Measurements from ENCODE around the gene REEP1. TPM values are rescaled to one million over a fixed set of nuclear protein-coding genes. Genes with fewer than 3 reads are reported as not detected.

The REEP1 gene
- total RNA-seq, 2 experiments from 2014 or later: 0.11 TPM; not detected in 1

DNA sequence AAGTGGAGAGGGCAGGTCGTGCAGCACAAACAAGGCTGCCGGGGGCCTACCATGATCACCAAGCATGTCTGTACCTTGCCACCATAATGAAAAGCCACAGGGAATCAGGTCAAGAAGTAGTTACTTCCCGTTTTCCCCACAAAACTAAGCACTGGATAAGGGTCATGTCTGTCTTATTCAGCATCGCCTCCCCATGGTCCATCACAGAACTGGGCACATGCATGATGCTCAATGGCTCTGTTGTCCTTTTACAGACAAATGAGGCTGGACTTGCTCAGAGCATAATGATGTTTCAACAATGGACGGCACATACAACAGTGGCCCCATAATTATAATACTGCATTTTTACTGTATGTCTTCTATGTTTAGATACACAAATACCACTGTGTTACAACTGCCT lies 27.5 kb downstream of the REEP1 start:
- Mint-ChIP-seq H3K4me3 (no peak overlapping the region), H3K4me1 (no peaks in the 10 kb centered on the region), H3K9me3 (no peaks in the 10 kb centered on the region), H3K27ac (no peak overlapping the region), H3K36me3 (no peaks in the 10 kb centered on the region), H3K27me3 (peaks cover 11% of the 10 kb centered on the region)
- POLR2A ChIA-PET: no interaction called here
- DNase-seq (no peak), ATAC-seq (ENCODE audit: low read depth) (no peak)

DNA sequence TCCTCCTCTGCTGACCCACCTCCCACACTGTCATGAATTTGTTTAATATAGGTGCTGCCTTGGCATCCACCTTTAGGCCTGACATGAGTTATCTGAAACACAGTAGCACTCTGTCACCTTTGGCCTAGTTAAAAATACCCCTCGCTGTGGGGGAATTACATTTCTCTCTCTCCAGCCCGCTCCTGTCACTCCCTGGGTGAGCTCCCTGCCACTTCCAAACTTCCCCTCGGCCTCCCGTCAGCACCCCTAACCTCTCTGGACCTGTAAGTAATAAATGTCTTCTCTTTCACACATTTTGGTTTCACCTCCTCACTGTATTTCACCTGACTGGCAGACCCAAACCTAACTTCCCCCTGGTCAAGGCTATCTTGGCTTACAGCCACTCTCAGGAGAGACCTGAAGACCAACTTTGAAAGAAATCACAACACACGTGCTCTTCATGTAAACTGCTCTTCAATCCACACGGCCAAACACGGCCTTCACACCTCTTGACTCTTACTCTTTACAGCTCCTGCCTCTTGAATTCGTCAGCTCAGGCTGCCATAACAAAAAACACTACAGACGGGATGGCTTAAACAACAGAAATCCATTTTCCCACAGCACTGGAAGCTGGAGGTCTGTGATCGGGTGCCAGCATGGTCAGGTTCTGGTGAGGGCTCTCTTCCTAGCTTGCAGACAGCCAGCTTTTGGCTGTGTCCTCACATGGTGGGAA lies 28.3 kb downstream of the REEP1 start:
- Mint-ChIP-seq H3K27ac (no peak overlapping the region), H3K4me3 (no peak overlapping the region), H3K4me1 (no peaks in the 10 kb centered on the region), H3K36me3 (no peaks in the 10 kb centered on the region), H3K27me3 (peaks cover 17% of the 10 kb centered on the region), H3K9me3 (no peaks in the 10 kb centered on the region)
- no peak for DNase-seq
- POLR2A ChIA-PET: no interaction called here
- ATAC-seq (ENCODE audit: low read depth): no peak

DNA sequence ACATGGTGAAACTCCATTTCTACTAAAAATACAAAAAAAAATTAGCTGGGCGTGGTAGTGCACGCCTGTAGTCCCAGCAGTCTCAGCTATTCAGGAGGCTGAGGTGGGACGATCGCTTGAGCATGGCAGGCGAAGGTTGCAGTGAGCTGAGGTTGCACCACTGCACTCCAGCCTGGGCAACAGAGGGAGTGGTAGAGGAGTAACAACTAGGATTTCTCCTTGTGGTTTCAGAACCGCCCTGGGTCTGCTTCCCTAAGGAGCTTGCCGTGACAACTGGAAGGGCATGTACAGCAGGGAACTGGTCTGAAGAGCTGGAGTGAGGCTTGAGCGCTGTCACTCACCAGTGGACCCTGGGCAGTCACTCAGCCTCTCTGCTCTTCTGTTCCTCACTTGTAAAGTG lies 29.1 kb downstream of the REEP1 start:
- no peak overlapping the region for H3K27ac Mint-ChIP-seq
- POLR2A ChIA-PET: no interaction called here
- H3K9me3 Mint-ChIP-seq: no peaks in the 10 kb centered on the region
- no peak for DNase-seq
- no peaks in the 10 kb centered on the region for H3K36me3 Mint-ChIP-seq
- no peak for ATAC-seq (ENCODE audit: low read depth)
- H3K27me3 Mint-ChIP-seq: peaks cover 22% of the 10 kb centered on the region
- H3K4me3 Mint-ChIP-seq: no peak overlapping the region
- H3K4me1 Mint-ChIP-seq: no peaks in the 10 kb centered on the region

DNA sequence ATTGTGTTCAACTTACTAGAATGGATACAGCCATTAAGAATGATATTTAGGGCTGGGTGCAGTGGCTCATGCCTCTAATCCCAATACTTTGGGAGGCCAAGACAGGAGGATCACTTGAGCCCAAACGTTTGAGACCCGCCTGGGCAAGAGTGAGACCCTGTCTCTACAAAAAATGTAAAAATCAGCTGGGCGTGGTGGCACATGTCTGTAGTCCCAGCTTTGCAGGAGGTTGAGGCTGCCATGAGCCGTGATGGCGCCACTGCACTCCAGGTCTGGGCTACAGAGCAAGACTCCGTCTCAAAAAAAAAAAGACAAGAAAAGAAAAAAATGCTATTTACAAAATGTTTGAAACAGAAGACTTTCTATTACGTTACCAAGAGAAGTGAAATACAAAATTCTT lies 30.0 kb downstream of the REEP1 start:
- H3K27ac Mint-ChIP-seq: no peak overlapping the region
- ATAC-seq (ENCODE audit: low read depth) (no peak), DNase-seq (no peak)
- no peaks in the 10 kb centered on the region for H3K9me3 Mint-ChIP-seq
- peaks cover 22% of the 10 kb centered on the region for H3K27me3 Mint-ChIP-seq
- no peaks in the 10 kb centered on the region for H3K36me3 Mint-ChIP-seq
- H3K4me3 Mint-ChIP-seq: no peak overlapping the region
- POLR2A ChIA-PET: no interaction called here
- no peaks in the 10 kb centered on the region for H3K4me1 Mint-ChIP-seq

DNA sequence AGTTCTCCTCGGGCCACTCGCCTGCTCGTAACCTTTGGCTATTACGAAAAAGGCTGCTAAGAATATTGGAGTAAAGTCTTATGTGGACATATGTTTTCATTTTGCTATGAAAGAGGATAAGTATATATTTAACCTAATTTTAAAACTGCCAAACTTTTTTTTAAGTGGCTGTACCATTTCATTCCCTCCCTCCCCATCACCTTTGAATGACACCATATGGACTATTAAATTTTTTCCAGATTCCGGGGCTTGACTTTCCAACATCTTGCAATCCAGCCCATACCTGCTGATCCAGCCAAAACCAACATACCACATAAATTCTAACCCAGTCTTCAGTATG lies 31.5 kb downstream of the REEP1 start:
- no peak for DNase-seq
- POLR2A ChIA-PET: no interaction called here
- Mint-ChIP-seq H3K4me1 (no peaks in the 10 kb centered on the region), H3K4me3 (no peak overlapping the region), H3K36me3 (no peaks in the 10 kb centered on the region), H3K27ac (no peak overlapping the region), H3K9me3 (no peaks in the 10 kb centered on the region), H3K27me3 (peaks cover 31% of the 10 kb centered on the region)
- no peak for ATAC-seq (ENCODE audit: low read depth)

DNA sequence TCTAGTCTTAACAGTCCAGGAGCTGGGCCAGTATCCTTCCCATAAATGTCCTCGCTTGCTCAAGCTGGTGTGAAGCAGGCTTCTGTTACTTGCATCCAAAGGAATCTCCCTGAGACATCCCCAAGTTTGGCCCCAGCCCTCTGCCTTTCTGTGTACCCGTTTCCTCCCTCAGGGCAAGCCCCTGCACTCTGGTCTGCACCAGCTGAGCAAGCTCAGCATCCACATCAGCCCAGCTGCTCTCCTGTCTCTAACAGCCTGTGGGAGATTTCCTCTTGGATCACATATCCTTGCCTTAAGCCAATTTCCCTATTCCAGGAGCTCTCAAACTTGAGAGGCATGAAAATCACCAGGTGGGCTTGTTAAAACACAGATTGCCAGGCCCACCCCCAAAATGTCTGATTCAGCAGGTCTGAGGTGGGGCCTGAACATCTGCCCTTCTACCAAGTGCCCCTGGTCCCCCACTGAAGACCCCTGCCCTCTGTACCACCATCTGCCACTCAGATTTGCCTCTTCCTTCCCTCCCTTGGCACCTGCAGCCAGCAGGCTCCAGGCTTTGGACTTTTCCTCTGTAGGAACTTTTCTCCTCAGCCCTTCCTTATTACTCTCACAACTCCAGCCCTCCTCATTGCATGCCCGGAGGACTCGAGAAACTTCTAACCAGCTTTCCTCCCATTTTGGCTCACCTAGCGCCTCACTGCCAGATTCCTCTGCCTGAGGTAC lies 32.1 kb downstream of the REEP1 start:
- Mint-ChIP-seq H3K27me3 (peaks cover 30% of the 10 kb centered on the region), H3K9me3 (no peaks in the 10 kb centered on the region), H3K36me3 (no peaks in the 10 kb centered on the region), H3K4me1 (no peaks in the 10 kb centered on the region), H3K27ac (no peak overlapping the region), H3K4me3 (no peak overlapping the region)
- ATAC-seq (ENCODE audit: low read depth) (no peak), DNase-seq (no peak)
- POLR2A ChIA-PET: no interaction called here

DNA sequence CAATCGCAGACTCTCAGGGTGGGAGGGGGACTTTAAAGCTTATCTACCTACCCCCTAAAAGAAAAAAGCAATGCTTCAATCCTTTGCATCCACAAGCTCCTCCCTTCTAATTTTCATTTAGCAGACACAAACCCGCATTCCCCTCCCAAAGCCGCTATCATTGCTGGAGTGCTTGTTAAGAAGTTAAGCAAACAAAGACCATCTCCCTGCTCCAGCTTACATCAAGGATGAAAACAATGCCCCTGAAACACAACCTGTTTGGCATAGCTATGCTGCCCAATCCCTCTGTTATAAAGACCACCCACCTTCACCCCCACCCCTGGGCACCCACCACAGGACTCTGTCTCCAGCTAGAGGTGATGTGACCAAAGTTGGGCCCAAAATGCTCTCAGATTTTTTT lies 33.0 kb downstream of the REEP1 start:
- POLR2A ChIA-PET: no interaction called here
- no peak overlapping the region for H3K27ac Mint-ChIP-seq
- ATAC-seq (ENCODE audit: low read depth) (no peak), DNase-seq (no peak)
- H3K4me3 Mint-ChIP-seq: no peak overlapping the region
- H3K4me1 Mint-ChIP-seq: no peaks in the 10 kb centered on the region
- no peaks in the 10 kb centered on the region for H3K36me3 Mint-ChIP-seq
- no peaks in the 10 kb centered on the region for H3K9me3 Mint-ChIP-seq
- H3K27me3 Mint-ChIP-seq: peaks cover 30% of the 10 kb centered on the region

DNA sequence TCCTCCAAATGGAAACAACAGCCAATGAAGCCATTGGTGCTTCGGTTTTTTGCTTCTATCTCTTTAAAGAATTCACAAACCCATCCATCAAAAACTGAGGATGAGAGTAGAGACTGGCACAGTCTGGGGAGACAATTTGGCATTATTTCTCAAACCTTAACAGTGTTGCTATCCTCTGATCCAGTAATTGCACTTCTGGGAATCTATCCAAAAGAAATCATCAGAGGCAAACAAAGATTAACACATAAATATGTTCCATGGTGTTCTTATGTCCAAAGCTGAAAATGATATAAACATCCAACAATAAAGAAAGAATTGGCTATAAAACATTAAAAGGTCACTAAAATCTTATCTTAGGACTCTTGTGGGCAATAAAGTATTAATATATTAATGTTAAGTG lies 35.1 kb downstream of the REEP1 start:
- Mint-ChIP-seq H3K36me3 (no peaks in the 10 kb centered on the region), H3K27me3 (peaks cover 37% of the 10 kb centered on the region), H3K4me3 (no peak overlapping the region), H3K9me3 (no peaks in the 10 kb centered on the region), H3K27ac (no peak overlapping the region), H3K4me1 (no peaks in the 10 kb centered on the region)
- ATAC-seq (ENCODE audit: low read depth) (no peak), DNase-seq (no peak)
- POLR2A ChIA-PET: no interaction called here

DNA sequence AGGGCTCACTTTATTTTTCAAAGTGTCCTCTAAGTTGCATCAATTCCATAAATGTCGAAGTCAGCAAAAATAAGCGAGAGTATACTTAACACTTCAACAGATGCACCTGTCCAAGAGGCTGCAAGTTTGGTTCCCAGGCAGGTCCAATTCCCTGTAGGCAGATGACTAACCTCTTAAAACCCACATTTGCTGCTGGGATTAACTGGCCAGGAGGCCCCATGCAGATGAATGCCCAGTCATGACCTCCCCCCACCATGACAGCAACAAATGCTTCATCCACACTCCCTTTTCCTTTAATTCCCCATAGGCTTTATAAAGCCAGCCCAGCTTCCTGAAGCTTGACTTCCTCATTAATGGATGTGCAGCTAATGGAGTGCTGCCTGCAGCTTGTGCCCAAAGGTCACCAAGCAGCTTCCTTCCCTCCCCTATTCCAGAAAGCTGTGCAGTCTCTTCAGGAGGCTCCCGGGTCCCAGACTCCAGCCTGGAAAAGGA lies 35.7 kb downstream of the REEP1 start:
- DNase-seq (no peak), ATAC-seq (ENCODE audit: low read depth) (no peak)
- no peaks in the 10 kb centered on the region for H3K36me3 Mint-ChIP-seq
- H3K4me1 Mint-ChIP-seq: no peaks in the 10 kb centered on the region
- POLR2A ChIA-PET: no interaction called here
- peaks cover 37% of the 10 kb centered on the region for H3K27me3 Mint-ChIP-seq
- no peaks in the 10 kb centered on the region for H3K9me3 Mint-ChIP-seq
- H3K4me3 Mint-ChIP-seq: no peak overlapping the region
- H3K27ac Mint-ChIP-seq: no peak overlapping the region

DNA sequence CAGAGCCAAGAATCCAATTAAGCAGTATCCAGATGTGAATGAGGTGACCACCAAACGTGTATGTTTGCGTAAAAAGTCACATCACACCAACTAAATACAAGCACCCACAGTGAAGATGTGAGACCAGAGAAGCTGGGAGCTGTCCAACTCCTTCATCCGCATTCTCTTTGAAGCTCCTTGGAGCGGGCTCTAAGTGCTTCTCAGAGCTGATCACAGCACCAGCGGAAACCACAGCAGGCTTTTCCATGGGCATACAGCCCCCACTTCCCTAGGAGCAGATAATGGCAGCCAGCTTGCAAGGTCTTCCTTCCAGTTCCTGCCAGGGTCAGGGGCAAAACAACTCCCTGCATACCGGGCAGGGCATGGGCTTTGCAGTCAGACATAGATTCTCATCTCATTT lies 36.4 kb downstream of the REEP1 start:
- no peaks in the 10 kb centered on the region for H3K36me3 Mint-ChIP-seq
- no peak overlapping the region for H3K27ac Mint-ChIP-seq
- DNase-seq (no peak), ATAC-seq (ENCODE audit: low read depth) (no peak)
- no peak overlapping the region for H3K4me3 Mint-ChIP-seq
- H3K9me3 Mint-ChIP-seq: no peaks in the 10 kb centered on the region
- POLR2A ChIA-PET: no interaction called here
- peaks cover 34% of the 10 kb centered on the region for H3K27me3 Mint-ChIP-seq
- no peaks in the 10 kb centered on the region for H3K4me1 Mint-ChIP-seq

DNA sequence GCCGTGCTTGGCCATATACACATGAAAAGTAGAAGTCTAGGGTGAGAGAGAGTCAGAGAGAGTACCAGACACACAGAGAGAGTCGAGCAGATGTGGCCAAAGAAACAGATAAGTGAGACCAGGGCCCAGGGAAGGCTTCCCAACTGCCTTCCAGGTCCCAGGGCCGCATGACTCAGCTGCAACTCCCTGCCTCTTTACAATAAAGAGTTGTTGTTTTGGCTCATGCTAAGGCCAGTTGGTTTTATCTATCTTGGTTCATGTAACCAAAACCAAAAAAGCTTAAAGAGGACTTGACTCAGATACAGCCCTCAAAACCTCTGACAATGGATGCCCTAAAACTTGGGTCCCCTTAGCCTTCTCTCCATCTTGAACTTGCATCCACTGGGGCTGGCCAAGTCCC lies 36.9 kb downstream of the REEP1 start:
- no peak overlapping the region for H3K4me3 Mint-ChIP-seq
- POLR2A ChIA-PET: no interaction called here
- no peaks in the 10 kb centered on the region for H3K9me3 Mint-ChIP-seq
- no peak overlapping the region for H3K27ac Mint-ChIP-seq
- no peaks in the 10 kb centered on the region for H3K4me1 Mint-ChIP-seq
- no peak for DNase-seq
- no peaks in the 10 kb centered on the region for H3K36me3 Mint-ChIP-seq
- H3K27me3 Mint-ChIP-seq: peaks cover 36% of the 10 kb centered on the region
- ATAC-seq (ENCODE audit: low read depth): no peak

DNA sequence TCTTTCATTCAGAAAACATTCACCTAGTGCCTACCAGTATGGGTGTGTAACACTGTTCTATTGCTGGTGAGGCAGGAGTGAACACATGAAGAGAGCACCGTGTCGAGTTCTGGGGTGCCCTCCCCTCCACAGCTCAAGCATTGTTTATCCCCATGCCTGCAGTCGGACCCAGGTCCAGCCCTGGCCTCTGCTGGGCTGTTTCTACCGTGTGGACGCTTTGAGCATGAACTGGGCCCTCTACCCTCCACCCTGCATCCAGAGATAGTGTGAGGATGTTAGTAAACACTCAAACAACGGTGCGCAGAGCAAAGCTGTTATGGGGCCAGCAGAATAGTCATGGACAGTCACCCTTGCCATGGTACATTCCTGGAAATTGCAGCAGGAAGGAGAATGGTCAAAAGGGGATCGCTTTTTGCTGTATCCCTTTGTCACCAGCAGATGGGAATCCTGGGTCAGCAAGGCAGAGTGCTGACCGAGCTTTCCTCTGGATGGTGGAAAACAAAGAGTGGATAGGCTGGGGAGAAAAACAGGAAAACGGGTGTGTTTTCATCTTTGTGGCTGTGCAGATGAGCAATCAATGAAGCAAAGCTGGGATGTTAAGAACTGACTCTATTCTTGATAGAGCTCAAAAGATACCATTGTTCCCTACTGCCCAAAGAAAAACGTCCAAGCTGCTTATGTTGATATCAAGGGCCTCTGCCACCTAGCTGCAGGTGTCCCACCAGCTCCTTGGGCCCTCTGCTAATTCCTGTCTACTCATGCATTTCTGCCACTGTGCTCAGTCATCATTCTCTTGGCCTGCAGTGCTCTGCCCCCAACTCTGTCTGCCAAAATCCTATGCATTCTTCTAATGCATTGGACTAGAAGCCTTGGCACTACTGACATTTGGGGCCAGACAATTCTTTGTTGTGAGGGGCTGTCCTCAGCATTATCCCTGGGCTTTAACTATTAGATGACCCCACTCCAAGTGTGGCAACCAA lies 38.7 kb downstream of the REEP1 start:
- POLR2A ChIA-PET: no interaction called here
- DNase-seq (no peak), ATAC-seq (ENCODE audit: low read depth) (no peak)
- Mint-ChIP-seq H3K9me3 (no peaks in the 10 kb centered on the region), H3K4me3 (no peak overlapping the region), H3K27ac (no peak overlapping the region), H3K36me3 (no peaks in the 10 kb centered on the region), H3K4me1 (no peaks in the 10 kb centered on the region), H3K27me3 (peaks cover 30% of the 10 kb centered on the region)

DNA sequence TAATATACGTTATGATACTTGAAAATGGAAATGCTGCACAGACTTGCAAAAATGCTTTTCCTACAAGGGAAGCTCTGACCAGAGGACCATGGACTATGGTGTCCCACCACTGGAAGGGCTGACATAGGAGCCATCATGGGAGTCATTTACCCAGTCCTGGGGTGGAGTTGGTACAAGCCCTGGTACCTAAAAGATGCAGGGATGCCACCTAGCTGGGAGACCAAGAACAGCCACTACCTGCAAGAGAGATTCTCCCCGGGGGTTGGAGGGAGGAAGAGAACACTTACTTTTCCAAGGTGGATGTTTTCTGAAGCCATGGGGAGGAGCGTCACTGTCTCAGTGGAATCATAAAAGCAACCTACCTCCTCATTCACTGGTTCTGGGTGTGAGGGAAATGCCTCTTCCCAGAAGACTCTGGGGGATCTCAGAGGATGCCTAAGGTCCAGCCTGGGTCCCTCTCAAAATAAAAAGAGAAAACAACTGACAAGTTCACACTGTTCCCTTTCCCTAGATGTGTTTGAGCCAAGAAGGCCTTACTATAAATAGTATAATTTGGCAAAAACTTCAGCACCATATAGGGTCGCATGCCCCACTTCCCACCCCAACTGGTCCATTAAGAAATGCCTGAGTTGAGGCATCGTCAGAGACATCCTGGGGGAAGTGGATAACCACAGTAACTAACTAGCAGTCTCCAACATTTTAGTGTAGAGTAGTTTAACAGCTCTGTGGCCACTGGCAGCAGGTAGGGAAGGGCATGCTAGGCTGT lies 39.9 kb downstream of the REEP1 start:
- Mint-ChIP-seq H3K27me3 (peaks cover 28% of the 10 kb centered on the region), H3K4me1 (no peaks in the 10 kb centered on the region), H3K36me3 (no peaks in the 10 kb centered on the region), H3K27ac (no peak overlapping the region), H3K9me3 (no peaks in the 10 kb centered on the region), H3K4me3 (no peak overlapping the region)
- ATAC-seq (ENCODE audit: low read depth) (peak; percentile 47), DNase-seq (no peak)
- POLR2A ChIA-PET: no interaction called here
